Endothelial cell of umbilical vein (primary cell): Measurements from ENCODE around the gene DDR1. TPM values are rescaled to one million over a fixed set of nuclear protein-coding genes. Genes with fewer than 3 reads are reported as not detected.
"Not testable (repeated sequence)": the region's sequence is repeated elsewhere in the genome, so short reads cannot be mapped to it uniquely, and the experiment has no call there.

Experiments used
- BruUV-seq: library from RNA; stranded (reverse); fragments of 400-500 nt; replicated peaks from 2 replicates; lab custom pipeline; 2021; lab: Mats Ljungman, UMichigan
- CTCF ChIA-PET: fragments of 300-600, 350-600 bp; sonication (Branson Sonifier 250); formaldehyde crosslinking; loops from one replicate; lab custom pipeline; 2021; ENCODE audit warnings: antibody characterized with exemption, inconsistent platforms; lab: Charles Lee
- POLR2A ChIA-PET: fragments of 300-600, 350-600 bp; sonication (Branson Sonifier 250); formaldehyde crosslinking; loops from one replicate; lab custom pipeline; 2021; ENCODE audit warnings: antibody characterized with exemption, inconsistent platforms; lab: Charles Lee
- DNase-seq: peaks from one replicate; pipeline ENCODE4 v3.0.0-alpha.2; 2011; ENCODE audit warnings: low read depth, low spot score
- FAIRE-seq: peaks from 2 replicates; lab custom pipeline; 2011; peaks lifted over from hg19 to GRCh38; lab: Jason Lieb, UNC
- H2AFZ ChIP-seq: 2 replicates; pipeline ENCODE4 v1.6.0; 2012; ENCODE audit warnings: low read depth, low read length, control low read depth, inconsistent platforms
- H3K27ac ChIP-seq: 2 replicates; pipeline ENCODE4 v1.5.1; 2011; ENCODE audit warnings: low read depth, mild to moderate bottlenecking, control low read depth, low read length, moderate library complexity; ENCODE audit not compliant: insufficient read depth
- H3K27me3 ChIP-seq, 2 experiments: 2 replicates each; pipeline versions ENCODE4 v1.6.0 to v1.6.1; 2011; ENCODE audit warnings: low read length in 2 of 2, mixed read lengths in 1 of 2; ENCODE audit not compliant: control insufficient read depth in 2 of 2, insufficient read depth in 2 of 2
- H3K36me3 ChIP-seq, 2 experiments: 2 replicates in 1 of 2; 3 replicates in 1 of 2; pipeline ENCODE4 v1.5.1; 2011; ENCODE audit warnings: low read length in 2 of 2, mild to moderate bottlenecking in 1 of 2, moderate library complexity in 1 of 2; ENCODE audit not compliant: control insufficient read depth in 2 of 2, insufficient read depth in 2 of 2; ENCODE audit errors: extremely low read depth in 1 of 2
- H3K4me1 ChIP-seq: 3 replicates; pipeline ENCODE4 v1.5.1; 2011; ENCODE audit warnings: mild to moderate bottlenecking, low read length; ENCODE audit not compliant: control insufficient read depth, insufficient read depth; ENCODE audit errors: extremely low read depth
- H3K4me2 ChIP-seq: 2 replicates; pipeline ENCODE4 v1.6.1; 2011; ENCODE audit warnings: low read length, control low read depth, mixed read lengths; ENCODE audit not compliant: insufficient read depth
- H3K4me3 ChIP-seq, 3 experiments: fragments of 200-600 bp in 1 of 3; sonication (generic), shearing (Covaris generic) in 1 of 3; replicated peaks in 1 of 3; 2 replicates each; pipeline ENCODE4 v1.5.1; 2011 to 2016; ENCODE audit warnings: control low read depth in 3 of 3, low read length in 3 of 3, mild to moderate bottlenecking in 2 of 3, inconsistent platforms in 1 of 3, low read depth in 1 of 3, moderate library complexity in 1 of 3; ENCODE audit not compliant: insufficient read depth in 1 of 3
- H3K79me2 ChIP-seq: 2 replicates; pipeline ENCODE4 v1.6.0; 2012; ENCODE audit warnings: low read length, inconsistent platforms; ENCODE audit not compliant: control insufficient read depth, insufficient read depth
- H3K9ac ChIP-seq: replicated peaks from 2 replicates; pipeline ENCODE3; 2011; ENCODE audit warnings: low read length, control low read depth; ENCODE audit not compliant: insufficient read depth; ENCODE audit errors: extremely low read depth
- H3K9me1 ChIP-seq: replicated peaks from 3 replicates; pipeline ENCODE4 v1.6.0; 2011; ENCODE audit warnings: mild to moderate bottlenecking, low read length; ENCODE audit not compliant: control insufficient read depth, insufficient read depth; ENCODE audit errors: extremely low read depth
- H3K9me3 ChIP-seq: replicated peaks from 2 replicates; pipeline ENCODE4 v1.5.1; 2012; ENCODE audit warnings: low read length, inconsistent platforms; ENCODE audit not compliant: control insufficient read depth, insufficient read depth
- H4K20me1 ChIP-seq: replicated peaks from 2 replicates; pipeline ENCODE3; 2011; ENCODE audit warnings: mild to moderate bottlenecking, low read length; ENCODE audit not compliant: control insufficient read depth, insufficient read depth; ENCODE audit errors: extremely low read depth
- EZH2 ChIP-seq: IDR thresholded peaks from 2 replicates; pipeline ENCODE4 v1.6.1; 2012; ENCODE audit warnings: borderline replicate concordance, low read depth, mild to moderate bottlenecking, moderate library complexity, low read length, inconsistent platforms; ENCODE audit not compliant: severe bottlenecking
- FOS ChIP-seq: IDR thresholded peaks from 2 replicates; pipeline ENCODE4 v1.6.1; 2011; ENCODE audit warnings: mild to moderate bottlenecking, low read length, moderate library complexity, borderline replicate concordance; ENCODE audit not compliant: insufficient read depth
- GATA2 ChIP-seq: IDR thresholded peaks from 2 replicates; pipeline ENCODE4 v1.7.0; 2011; ENCODE audit warnings: low read depth, mild to moderate bottlenecking, moderate library complexity, mixed read lengths, low read length; ENCODE audit not compliant: insufficient read length, insufficient read depth
- JUN ChIP-seq: IDR thresholded peaks from 2 replicates; pipeline ENCODE4 v1.6.1; 2011; ENCODE audit warnings: borderline replicate concordance, low read depth; ENCODE audit not compliant: insufficient read length, insufficient read depth
- MYC ChIP-seq: IDR thresholded peaks from one replicate; pipeline ENCODE4 v1.6.1; 2011; ENCODE audit warnings: mild to moderate bottlenecking, low read depth, low read length
- POLR2A ChIP-seq: IDR thresholded peaks from 2 replicates; pipeline ENCODE4 v1.6.1; 2012; ENCODE audit warnings: low read depth, mild to moderate bottlenecking, control low read depth, low read length
- POLR2AphosphoS5 ChIP-seq: IDR thresholded peaks from 2 replicates; pipeline ENCODE4 v1.6.1; 2012; ENCODE audit warnings: low read depth, mild to moderate bottlenecking, control low read depth, low read length, moderate library complexity; ENCODE audit not compliant: insufficient read depth
- dilution Hi-C: fragments of 300-500 bp; cut with MboI; formaldehyde crosslinking; loops from one replicate; pipeline ENCODE4 v1.15.0; 2019; ENCODE audit warnings: low sequenced_read_pairs; ENCODE audit not compliant: extremely low pct_ligation_motif_present
- intact Hi-C: fragments of 100-400 bp; cut with micrococcal nuclease; formaldehyde crosslinking; loops from one replicate; pipeline ENCODE4 v1.10.0; 2022
- polyA plus RNA-seq, 4 experiments: library from polyadenylated mRNA; depleted of rRNA in 3 of 4; stranded (reverse) in 3 of 4; unstranded in 1 of 4; fragments of >200 nt; gene quantifications; 2 replicates each; pipeline versions ENCODE4 v1.2.1 to v1.2.3, GENCODE V29; 2011 to 2012; ENCODE audit warnings: missing spikeins in 1 of 4
- total RNA-seq: library from RNA; stranded (reverse); gene quantifications from 2 replicates; pipeline ENCODE4 v1.2.3, GENCODE V29; 2021
- TF ChIP-seq, protein P1 (sequence below): IDR thresholded peaks from 2 replicates; pipeline ENCODE4 v1.6.1; 2011; ENCODE audit not compliant: insufficient read depth, insufficient read length
- TF ChIP-seq, protein P2 (sequence below), 2 donors: IDR thresholded peaks; 1 replicate in 1 of 2; 2 replicates in 1 of 2; pipeline ENCODE4 v1.5.1; 2011; ENCODE audit warnings: low read length in 2 of 2, mild to moderate bottlenecking in 2 of 2, moderate library complexity in 2 of 2, control low read depth in 1 of 2, inconsistent platforms in 1 of 2, low read depth in 1 of 2; ENCODE audit not compliant: insufficient read depth in 1 of 2; ENCODE audit errors: extremely low read depth in 1 of 2

The DDR1 gene
- total and polyA plus RNA-seq, 2 donors (not counting 3 experiments of a cell fraction or from before 2014, with no cell fraction given): 8.8 to 22.9 TPM

DNA sequence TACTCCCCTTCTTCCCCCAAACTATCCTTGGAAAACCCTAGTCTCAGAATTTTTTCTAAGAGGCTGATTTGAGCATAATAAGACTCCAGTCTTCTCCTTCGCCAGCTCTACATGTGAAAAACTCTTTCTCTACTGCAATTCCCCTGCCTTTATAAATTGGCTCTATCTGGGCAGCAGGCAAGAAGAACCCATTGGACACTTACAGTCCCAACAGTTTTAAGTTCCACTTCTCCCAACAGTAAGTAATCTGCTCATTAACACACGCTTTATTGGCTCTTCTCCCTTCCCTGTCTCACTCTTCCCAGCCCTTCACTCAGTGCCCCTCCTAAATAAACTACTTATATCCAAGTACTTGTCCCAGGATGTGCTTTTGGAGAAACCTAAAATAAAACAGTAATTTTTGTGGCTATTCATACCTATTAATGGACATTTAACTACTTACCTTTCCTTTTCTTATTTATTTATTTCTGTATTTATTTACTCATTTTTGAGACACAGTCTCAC, 11.1 kb upstream of the DDR1 start:
- intact Hi-C loops: loop anchor here (10.0 kb wide), 1 partner anchor 388 kb away; the partner anchor contains the start of gene HLA-E
- no peak overlapping the region for H2AFZ ChIP-seq
- no peaks in the 10 kb centered on the region for H3K9me3 ChIP-seq
- H3K27ac ChIP-seq: no peak overlapping the region
- H3K9ac ChIP-seq: no peak overlapping the region
- no TSS peak for BruUV-seq
- no peak for DNase-seq
- no peak overlapping the region for H3K4me3 ChIP-seq
- no peaks in the 10 kb centered on the region for H3K9me1 ChIP-seq
- H3K79me2 ChIP-seq: no peaks in the 10 kb centered on the region
- no peaks in the 10 kb centered on the region for H3K36me3 ChIP-seq
- CTCF ChIA-PET: interaction anchor here (1.0 to 1.6 kb wide), 2 partner anchors 37 to 45 kb away, joined by 3 read pairs; no protein-coding TSS in a partner anchor
- POLR2A ChIA-PET: no interaction called here
- no peak for TF ChIP-seq GATA2
- TF ChIP-seq FOS: no peak
- no peak for TF ChIP-seq POLR2AphosphoS5
- no peak for TF ChIP-seq MYC
- TF ChIP-seq POLR2A: no peak
- TF ChIP-seq, protein P1, sequence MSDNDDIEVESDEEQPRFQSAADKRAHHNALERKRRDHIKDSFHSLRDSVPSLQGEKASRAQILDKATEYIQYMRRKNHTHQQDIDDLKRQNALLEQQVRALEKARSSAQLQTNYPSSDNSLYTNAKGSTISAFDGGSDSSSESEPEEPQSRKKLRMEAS: no peak
- TF ChIP-seq, protein P2, sequence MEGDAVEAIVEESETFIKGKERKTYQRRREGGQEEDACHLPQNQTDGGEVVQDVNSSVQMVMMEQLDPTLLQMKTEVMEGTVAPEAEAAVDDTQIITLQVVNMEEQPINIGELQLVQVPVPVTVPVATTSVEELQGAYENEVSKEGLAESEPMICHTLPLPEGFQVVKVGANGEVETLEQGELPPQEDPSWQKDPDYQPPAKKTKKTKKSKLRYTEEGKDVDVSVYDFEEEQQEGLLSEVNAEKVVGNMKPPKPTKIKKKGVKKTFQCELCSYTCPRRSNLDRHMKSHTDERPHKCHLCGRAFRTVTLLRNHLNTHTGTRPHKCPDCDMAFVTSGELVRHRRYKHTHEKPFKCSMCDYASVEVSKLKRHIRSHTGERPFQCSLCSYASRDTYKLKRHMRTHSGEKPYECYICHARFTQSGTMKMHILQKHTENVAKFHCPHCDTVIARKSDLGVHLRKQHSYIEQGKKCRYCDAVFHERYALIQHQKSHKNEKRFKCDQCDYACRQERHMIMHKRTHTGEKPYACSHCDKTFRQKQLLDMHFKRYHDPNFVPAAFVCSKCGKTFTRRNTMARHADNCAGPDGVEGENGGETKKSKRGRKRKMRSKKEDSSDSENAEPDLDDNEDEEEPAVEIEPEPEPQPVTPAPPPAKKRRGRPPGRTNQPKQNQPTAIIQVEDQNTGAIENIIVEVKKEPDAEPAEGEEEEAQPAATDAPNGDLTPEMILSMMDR (IDR thresholded peaks at IDR 0.05; ENCODE audit: extremely low read depth in 1 of 2, insufficient read depth in 1 of 2, low read depth in 1 of 2, low read length in 2 of 2): no peak
- TF ChIP-seq EZH2: no peak
- TF ChIP-seq JUN: no peak
- H3K4me2 ChIP-seq: no peak overlapping the region
- H3K4me1 ChIP-seq: peaks cover 23% of the 10 kb centered on the region
- no peaks in the 10 kb centered on the region for H3K27me3 ChIP-seq
- H4K20me1 ChIP-seq: no peaks in the 10 kb centered on the region
- FAIRE-seq: no peak
- dilution Hi-C loops: no loop called here

DNA sequence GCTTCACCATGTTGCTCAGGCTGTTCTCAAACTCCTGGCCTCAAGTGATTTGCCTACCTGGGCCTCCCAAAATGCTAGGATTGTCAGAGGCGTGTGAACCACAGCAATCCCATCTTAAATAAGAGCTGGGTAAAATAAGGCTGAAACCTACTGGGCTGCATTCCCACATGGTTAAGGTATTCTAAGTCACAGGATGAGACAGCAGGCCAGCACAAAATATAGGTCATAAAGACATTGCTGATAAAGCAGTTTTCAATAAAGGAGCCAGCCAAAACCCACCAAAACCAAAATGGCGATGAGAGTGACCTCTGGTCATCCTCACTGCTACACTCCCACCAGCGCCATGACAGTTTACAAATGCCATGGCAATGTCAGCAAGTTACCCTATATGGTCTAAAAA, 10.5 kb upstream of the DDR1 start:
- H3K9ac ChIP-seq, dilution Hi-C loops, DNase-seq, H3K4me3 ChIP-seq, H3K36me3 ChIP-seq, H3K4me2 ChIP-seq, H4K20me1 ChIP-seq, H3K9me1 ChIP-seq, POLR2A ChIA-PET, H3K27ac ChIP-seq, H3K27me3 ChIP-seq, H2AFZ ChIP-seq, H3K9me3 ChIP-seq, H3K79me2 ChIP-seq, FAIRE-seq, BruUV-seq: not testable (repeated sequence)
- intact Hi-C loops: loop anchor here (10.0 kb wide), 1 partner anchor 389 kb away; the partner anchor contains the start of gene HLA-E
- peaks cover 23% of the 10 kb centered on the region for H3K4me1 ChIP-seq
- CTCF ChIA-PET: interaction anchor here (1.0 kb wide), 1 partner anchor 45 kb away, joined by 3 read pairs; no protein-coding TSS in a partner anchor
